ENCODE results near the gene FOXP3. TPM values are rescaled to one million over a fixed set of nuclear protein-coding genes. Genes with fewer than 3 reads are reported as not detected.

The FOXP3 gene
- total RNA-seq, 1 experiment from 2014 or later, result not detected

DNA sequence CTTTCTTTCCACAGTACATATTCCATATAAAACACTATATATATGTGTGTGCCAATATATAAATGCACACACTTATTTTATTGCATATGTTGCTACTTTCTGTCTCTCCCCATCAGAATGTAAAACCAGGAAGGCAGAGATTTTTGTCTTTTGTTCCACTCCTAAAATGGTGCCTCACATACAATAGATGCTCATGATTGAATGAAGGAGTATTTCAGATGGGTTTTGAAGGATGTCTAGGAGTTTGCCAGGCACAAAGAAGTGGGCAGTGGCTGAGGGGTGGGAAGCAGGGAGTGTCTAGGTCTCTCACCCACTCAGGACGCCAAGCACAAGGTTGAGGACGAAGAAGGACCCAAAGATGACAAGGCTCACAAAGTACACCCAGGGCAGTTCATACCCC lies 36.8 kb downstream of the FOXP3 start:
- DNase-seq, result no peak
- Histone ChIP-seq H3K27me3 (no peaks in the 10 kb centered on the region), H3K36me3 (no peaks in the 10 kb centered on the region), H3K27ac (no peak overlapping the region), H3K4me1 (no peaks in the 10 kb centered on the region), H3K9me3 (replicated peaks) (no peaks in the 10 kb centered on the region), H3K4me3 (no peak overlapping the region)

DNA sequence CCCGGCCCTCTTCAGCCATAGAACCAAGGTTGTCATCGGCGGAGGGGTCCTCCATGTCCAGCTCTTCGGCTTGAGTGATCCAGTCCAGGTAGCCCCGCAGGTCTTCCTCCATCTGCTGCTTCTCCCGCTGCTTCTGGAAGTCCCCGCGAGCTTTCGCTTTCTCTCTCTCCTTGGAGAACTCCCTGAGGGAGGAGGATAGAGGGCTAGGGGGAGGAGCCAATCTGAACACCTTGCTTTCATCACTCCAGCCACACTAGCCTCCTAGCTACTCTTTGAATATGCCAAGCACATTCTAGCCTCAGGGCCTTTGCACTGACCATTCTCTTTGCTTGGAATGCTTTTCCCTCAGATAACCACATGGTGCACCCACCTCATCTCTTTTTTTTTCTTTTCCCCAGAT lies 37.6 kb downstream of the FOXP3 start:
- no peaks in the 10 kb centered on the region for H3K4me1 ChIP-seq
- no peaks in the 10 kb centered on the region for H3K27me3 ChIP-seq
- no peaks in the 10 kb centered on the region for H3K36me3 ChIP-seq
- no peak for DNase-seq
- no peaks in the 10 kb centered on the region for H3K9me3 ChIP-seq (replicated peaks)
- no peak overlapping the region for H3K27ac ChIP-seq
- H3K4me3 ChIP-seq, result no peak overlapping the region

DNA sequence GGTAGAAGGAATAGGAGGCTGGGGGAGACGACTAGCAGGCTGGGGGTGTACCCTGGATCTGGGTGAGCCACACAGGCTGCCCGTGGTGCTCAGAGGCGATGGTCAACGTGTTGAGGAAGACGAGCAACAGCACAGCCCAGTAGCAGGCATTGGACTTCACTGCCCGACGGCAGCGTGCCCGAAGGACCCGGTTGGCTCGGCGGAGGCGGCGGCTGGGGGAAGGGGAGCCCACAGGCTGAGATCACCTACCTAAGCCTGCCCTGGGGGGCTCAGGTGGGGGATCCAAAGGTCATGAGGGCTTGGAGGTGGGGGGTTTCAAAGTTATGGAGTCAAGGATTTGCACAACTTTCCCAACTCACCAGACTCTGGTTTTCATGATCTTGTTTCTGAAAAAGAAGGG lies 38.7 kb downstream of the FOXP3 start:
- no peaks in the 10 kb centered on the region for H3K4me1 ChIP-seq
- no peak overlapping the region for H3K27ac ChIP-seq
- no peak overlapping the region for H3K4me3 ChIP-seq
- no peaks in the 10 kb centered on the region for H3K27me3 ChIP-seq
- DNase-seq, result no peak
- no peaks in the 10 kb centered on the region for H3K36me3 ChIP-seq
- no peaks in the 10 kb centered on the region for H3K9me3 ChIP-seq (replicated peaks)

DNA sequence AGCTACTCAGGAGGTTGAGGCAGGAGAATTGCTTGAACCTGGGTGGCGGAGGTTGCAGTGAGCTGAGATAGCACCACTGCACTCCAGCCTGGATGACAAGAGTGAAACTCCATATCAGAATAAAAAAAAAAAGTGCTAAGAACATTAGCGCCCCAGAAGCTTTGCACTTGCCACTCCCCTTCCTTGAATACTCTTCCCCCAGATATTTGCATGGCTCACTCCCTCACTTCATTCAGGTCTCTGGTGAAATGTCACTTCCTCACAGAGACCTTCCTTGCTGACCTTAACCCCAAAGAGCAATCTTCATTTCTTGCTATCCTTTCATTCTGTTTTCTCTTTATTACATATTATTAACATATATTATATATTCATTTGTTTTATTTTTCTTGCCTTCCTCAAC lies 42.6 kb downstream of the FOXP3 start:
- no peak for DNase-seq

DNA sequence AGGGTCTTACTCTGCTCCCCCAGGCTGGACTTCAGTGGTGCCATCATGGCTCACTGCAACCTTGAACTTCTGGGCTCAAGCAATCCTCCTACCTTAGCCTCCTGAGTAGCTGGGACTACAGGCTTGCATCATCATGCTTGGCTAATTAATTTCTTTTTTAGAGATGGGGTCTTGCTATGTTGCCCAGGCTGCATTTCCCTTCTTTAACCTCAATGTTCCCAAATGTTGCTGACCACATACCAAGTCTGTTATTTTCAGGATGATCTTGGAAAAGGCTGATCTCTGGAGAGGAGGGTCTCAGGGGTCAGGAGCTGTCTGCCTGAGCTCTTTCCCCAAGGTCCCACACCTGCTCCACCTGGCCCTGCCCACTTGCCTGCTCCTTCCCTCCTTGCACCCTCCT lies 44.4 kb downstream of the FOXP3 start:
- DNase-seq, result no peak
- Histone ChIP-seq H3K4me1 (no peaks in the 10 kb centered on the region), H3K27me3 (no peaks in the 10 kb centered on the region), H3K4me3 (no peak overlapping the region), H3K9me3 (replicated peaks) (no peaks in the 10 kb centered on the region), H3K27ac (no peak overlapping the region), H3K36me3 (no peaks in the 10 kb centered on the region)

More for the DNA sequence above, 42.6 kb downstream of the FOXP3 start:
- H3K9me3 ChIP-seq (replicated peaks), result no peaks in the 10 kb centered on the region
- H3K27me3 ChIP-seq, result no peaks in the 10 kb centered on the region
- H3K36me3 ChIP-seq, result no peaks in the 10 kb centered on the region
- H3K27ac ChIP-seq, result no peak overlapping the region
- no peak overlapping the region for H3K4me3 ChIP-seq
- H3K4me1 ChIP-seq, result no peaks in the 10 kb centered on the region

DNA sequence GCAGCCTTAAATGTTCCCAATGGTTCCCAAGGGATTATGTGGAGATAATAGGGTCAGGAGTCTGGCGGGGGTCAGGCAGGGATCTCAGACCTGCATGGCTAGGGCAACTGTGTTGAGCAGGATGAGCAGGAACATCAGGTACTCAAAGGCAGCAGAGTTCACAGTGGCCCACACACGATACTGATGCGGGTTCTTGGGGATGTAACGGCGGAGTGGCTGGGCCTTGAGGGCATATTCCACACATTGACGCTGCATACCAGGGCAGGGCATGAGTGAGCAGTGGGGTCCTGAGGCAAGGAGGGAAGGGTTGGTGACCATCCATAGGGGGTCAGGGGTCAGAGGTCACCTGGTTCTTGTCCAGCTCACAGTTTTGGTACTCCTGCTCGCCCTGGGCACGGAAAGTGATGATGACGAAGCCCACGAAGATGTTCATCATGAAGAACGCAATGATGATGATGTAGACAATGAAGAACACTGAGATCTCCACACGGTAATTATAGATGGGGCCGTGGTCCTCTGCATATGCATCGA lies 49.4 kb downstream of the FOXP3 start:
- Histone ChIP-seq H3K9me3 (replicated peaks) (no peaks in the 10 kb centered on the region), H3K27me3 (no peaks in the 10 kb centered on the region), H3K4me1 (no peaks in the 10 kb centered on the region), H3K4me3 (no peak overlapping the region), H3K27ac (no peak overlapping the region), H3K36me3 (no peaks in the 10 kb centered on the region)
- no peak for DNase-seq

DNA sequence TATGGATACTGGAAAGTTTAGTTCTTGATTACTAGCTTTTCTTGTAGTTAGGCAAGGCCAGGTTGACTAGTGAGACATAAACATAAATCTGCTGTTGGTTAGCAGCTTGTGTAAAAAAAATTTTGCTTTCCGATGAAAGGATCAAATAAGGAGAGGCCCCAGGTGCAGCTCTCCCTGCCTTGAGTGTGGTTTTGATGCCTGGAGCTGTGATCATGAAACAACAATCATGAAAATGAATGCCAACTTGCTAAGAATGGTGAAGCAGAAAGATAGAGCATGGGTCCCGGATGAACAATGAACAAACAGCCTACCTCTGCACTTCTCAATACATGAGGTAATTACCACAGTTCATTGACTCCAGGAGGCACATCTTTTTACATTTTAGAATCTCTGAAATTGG lies 50.1 kb downstream of the FOXP3 start:
- no peak overlapping the region for H3K27ac ChIP-seq
- no peaks in the 10 kb centered on the region for H3K4me1 ChIP-seq
- H3K9me3 ChIP-seq (replicated peaks), result no peaks in the 10 kb centered on the region
- no peaks in the 10 kb centered on the region for H3K36me3 ChIP-seq
- no peaks in the 10 kb centered on the region for H3K27me3 ChIP-seq
- DNase-seq, result no peak
- no peak overlapping the region for H3K4me3 ChIP-seq

DNA sequence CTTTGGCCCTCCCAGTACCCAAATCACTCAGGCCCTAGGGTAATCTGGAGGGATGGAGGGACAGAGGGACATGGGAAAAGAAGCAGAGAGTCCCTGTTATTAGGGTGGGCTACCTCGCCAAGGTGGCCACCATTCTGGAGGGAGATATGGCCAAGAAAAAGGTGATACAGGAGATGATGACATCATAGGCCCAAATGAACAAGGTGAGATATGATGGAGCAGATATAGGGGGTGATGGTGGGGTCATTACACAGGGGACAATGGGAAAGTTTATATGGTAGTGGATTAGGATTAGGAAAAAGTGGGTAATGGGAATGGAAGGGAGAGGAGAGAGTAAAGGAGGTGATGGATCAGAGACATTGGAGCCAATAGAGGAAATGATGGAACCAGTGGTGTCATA lies 51.6 kb downstream of the FOXP3 start:
- no peaks in the 10 kb centered on the region for H3K9me3 ChIP-seq (replicated peaks)
- no peak for DNase-seq
- H3K27me3 ChIP-seq, result no peaks in the 10 kb centered on the region
- H3K36me3 ChIP-seq, result no peaks in the 10 kb centered on the region
- no peak overlapping the region for H3K4me3 ChIP-seq
- H3K27ac ChIP-seq, result no peak overlapping the region
- H3K4me1 ChIP-seq, result no peaks in the 10 kb centered on the region

DNA sequence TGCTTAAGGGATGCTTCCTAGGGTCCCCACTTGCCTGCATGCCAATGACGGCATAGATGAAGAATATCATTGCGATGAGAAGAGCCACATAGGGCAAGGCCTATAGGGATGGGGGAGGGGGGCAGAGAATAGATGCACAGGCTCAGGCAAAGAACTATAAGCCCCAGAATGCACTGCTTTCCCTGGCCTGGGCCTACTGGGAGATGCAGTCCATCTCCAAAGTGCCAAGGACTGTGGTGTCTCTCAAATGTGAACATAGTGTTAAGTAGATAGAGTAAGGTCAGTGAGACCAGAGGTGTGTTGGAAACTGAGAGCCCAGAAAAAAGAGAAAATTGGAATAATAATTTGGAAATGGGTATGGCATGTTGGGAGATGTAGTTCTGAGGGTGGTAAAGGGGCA lies 52.3 kb downstream of the FOXP3 start:
- Histone ChIP-seq H3K36me3 (no peaks in the 10 kb centered on the region), H3K4me3 (no peak overlapping the region), H3K27me3 (no peaks in the 10 kb centered on the region), H3K9me3 (replicated peaks) (no peaks in the 10 kb centered on the region), H3K27ac (no peak overlapping the region), H3K4me1 (no peaks in the 10 kb centered on the region)
- DNase-seq, result no peak

DNA sequence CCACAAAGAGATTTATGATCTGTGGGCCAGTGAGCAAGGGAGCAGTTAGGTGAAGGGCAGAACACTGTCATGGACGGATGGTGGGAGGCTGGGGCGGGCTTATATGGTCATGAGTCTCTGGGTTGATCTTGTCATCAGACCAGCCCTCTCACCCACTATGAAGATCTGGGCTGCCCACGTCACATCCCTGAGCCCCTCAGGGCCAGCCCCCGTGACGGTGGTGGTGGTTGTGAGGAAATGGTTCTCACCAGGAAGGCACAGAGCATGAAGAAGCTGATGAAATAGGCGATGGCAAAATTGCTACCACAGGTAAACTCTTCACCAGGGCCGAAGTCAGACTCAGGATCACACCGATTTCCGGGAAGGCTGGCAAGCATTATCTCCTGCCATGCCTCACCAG lies 53.4 kb downstream of the FOXP3 start:
- Histone ChIP-seq H3K4me1 (no peaks in the 10 kb centered on the region), H3K4me3 (no peak overlapping the region), H3K27ac (no peak overlapping the region), H3K36me3 (no peaks in the 10 kb centered on the region), H3K27me3 (no peaks in the 10 kb centered on the region), H3K9me3 (replicated peaks) (no peaks in the 10 kb centered on the region)
- DNase-seq, result no peak

DNA sequence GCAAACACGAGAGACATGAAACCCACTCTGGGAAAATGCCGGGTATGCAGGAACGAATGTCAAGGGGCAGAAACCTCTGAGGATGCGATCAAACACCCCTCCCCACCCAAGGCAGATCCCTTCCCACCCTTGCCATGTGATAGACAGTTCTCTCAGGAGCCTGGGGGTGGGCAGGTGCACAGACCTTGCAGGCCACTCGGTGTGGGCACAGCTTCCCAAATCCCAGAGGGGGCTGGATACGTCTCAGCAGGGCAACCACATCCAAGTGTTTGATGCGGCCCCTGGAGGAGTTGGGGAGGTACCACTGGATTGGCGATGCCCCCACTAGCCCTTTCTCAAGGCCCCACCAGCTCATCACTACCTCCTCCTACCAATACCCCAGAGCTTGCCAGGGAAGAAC lies 54.1 kb downstream of the FOXP3 start:
- no peaks in the 10 kb centered on the region for H3K27me3 ChIP-seq
- no peak overlapping the region for H3K4me3 ChIP-seq
- no peaks in the 10 kb centered on the region for H3K4me1 ChIP-seq
- no peaks in the 10 kb centered on the region for H3K9me3 ChIP-seq (replicated peaks)
- DNase-seq, result no peak
- no peaks in the 10 kb centered on the region for H3K36me3 ChIP-seq
- H3K27ac ChIP-seq, result no peak overlapping the region

DNA sequence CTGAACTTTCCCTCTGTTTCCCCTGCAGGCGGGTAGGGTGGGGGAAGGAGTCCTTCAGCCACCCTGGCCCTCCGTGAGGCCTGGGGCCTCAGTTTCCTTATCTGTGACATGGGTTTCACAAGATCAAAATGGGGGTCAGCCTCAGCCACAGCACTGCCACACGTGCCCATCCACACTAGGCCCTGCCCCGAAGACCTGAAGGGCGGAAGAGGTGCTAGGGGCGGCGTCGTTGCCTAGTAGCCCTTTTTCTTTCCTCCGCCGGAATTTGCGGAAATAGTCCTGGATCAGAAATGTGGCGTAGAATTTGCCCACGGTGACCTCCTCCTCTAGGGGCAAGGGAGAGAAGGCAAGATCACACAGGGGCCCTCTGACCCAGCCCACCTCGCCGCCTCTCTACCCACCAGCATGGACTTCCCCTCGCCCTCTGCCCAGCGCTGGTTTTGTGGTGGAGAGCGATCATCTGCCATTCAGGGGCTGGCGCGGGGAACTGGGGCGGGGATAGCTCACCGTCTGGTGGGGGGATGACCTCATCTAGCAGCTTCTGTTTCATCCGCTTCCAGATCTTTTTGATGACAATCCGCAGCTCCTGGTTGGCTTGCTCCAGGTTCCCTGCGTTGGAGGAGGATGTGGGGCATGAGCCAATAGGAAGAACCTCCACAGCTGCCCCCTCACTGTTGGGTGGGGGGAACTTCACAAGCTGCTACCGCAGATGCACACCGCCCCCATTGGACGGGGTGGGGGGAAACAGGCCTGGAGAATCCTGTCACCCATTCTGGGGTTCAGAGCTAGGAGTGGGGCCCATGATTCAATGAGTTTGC lies 54.9 kb downstream of the FOXP3 start:
- H3K36me3 ChIP-seq, result no peaks in the 10 kb centered on the region
- no peaks in the 10 kb centered on the region for H3K4me1 ChIP-seq
- no peaks in the 10 kb centered on the region for H3K27me3 ChIP-seq
- peak; percentile 27 to 41 for DNase-seq
- H3K27ac ChIP-seq, result no peak overlapping the region
- H3K4me3 ChIP-seq, result no peak overlapping the region
- H3K9me3 ChIP-seq (replicated peaks), result no peaks in the 10 kb centered on the region

DNA sequence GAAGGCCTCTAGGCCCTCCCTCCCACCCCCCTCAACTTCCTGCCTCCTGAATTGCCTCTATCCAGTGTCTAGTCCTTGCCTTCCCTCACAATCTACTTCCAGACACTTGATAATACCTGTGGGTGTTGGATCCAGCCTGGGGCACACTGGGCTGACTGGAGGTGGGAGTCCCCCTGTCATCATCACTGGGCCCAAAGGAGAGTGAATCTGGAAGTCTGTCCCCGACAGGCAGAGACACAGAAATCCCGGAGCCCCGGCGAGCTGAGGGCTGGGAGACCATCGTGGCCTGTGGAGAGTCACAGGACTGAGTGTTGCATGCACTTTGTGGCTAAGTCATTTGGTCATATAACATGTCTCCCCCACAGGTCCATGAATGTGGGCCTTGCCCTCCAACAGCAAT lies 56.1 kb downstream of the FOXP3 start:
- Histone ChIP-seq H3K27ac (no peak overlapping the region), H3K27me3 (no peaks in the 10 kb centered on the region), H3K4me3 (no peak overlapping the region), H3K9me3 (replicated peaks) (no peaks in the 10 kb centered on the region), H3K36me3 (no peaks in the 10 kb centered on the region), H3K4me1 (no peaks in the 10 kb centered on the region)
- no peak for DNase-seq

DNA sequence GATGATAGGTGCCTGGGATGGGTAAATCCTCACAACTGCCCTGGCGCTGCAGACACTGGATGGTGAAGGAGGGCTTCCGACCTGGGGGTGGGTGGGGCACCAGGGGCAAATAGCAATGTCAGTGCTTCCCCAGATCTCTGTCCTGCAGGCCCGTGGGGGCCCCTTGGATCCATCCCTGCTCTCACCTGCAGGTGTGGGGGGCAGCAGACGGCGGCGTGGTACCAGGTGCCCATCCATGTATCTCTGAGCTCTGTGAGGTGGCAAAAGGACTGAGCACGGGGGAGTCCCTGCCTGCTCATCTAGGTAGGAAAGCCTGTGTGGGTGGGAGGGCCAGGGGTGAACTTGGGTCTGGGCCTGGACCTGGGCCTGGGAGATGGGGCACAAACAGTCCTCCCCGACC lies 58.0 kb downstream of the FOXP3 start:
- H3K36me3 ChIP-seq, result no peaks in the 10 kb centered on the region
- H3K27me3 ChIP-seq, result no peaks in the 10 kb centered on the region
- H3K9me3 ChIP-seq (replicated peaks), result no peaks in the 10 kb centered on the region
- no peaks in the 10 kb centered on the region for H3K4me1 ChIP-seq
- no peak overlapping the region for H3K27ac ChIP-seq
- DNase-seq, result no peak
- no peak overlapping the region for H3K4me3 ChIP-seq

DNA sequence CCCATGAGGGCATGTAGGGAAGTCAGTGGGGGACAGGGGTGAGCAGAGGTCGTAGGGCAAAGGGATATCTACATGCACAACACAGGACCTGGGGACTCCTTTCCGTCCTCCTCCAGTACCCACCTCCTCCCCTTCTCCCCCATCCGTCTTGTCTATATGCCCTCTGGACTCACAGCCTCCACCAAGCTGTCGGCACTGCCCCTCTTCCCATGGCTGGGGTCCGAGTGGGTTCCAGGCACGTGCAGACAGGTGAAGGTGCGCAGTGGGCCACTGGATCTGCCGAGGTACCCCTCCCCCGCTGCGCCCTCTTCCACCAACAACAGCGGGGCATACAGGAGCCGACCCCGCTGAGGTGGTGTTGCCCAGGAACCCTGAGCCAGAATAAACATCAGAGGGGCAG lies 59.1 kb downstream of the FOXP3 start:
- Histone ChIP-seq H3K36me3 (no peaks in the 10 kb centered on the region), H3K27me3 (no peaks in the 10 kb centered on the region), H3K27ac (no peak overlapping the region), H3K4me1 (no peaks in the 10 kb centered on the region), H3K4me3 (no peak overlapping the region), H3K9me3 (replicated peaks) (no peaks in the 10 kb centered on the region)
- DNase-seq, result no peak

DNA sequence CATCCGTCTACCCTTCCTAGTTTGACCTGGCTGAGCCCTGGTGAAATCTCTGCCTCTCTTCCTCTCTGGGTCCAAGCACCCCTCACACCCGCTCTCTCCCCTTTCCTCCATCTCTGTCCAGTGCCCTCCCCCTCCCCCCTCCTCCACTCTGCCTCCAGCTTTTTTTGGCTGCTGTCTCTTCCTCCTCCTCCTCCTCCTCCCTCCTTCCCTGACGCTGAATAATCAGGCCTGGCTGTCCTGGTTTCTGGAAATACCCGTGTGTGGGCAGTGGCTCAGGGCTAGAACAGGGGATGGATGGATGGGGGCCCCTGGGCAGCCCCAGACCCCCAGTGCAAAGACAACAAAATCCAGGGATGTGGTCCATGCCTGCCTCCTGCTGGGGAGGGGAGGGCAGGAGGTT lies 59.8 kb downstream of the FOXP3 start:
- H3K27ac ChIP-seq, result no peak overlapping the region
- no peaks in the 10 kb centered on the region for H3K9me3 ChIP-seq (replicated peaks)
- H3K36me3 ChIP-seq, result no peaks in the 10 kb centered on the region
- no peaks in the 10 kb centered on the region for H3K4me1 ChIP-seq
- DNase-seq, result no peak
- H3K27me3 ChIP-seq, result no peaks in the 10 kb centered on the region
- H3K4me3 ChIP-seq, result no peak overlapping the region

Data from SJCRH30 (cell line).